ENCODE measurements around the gene DDR2.

DNA sequence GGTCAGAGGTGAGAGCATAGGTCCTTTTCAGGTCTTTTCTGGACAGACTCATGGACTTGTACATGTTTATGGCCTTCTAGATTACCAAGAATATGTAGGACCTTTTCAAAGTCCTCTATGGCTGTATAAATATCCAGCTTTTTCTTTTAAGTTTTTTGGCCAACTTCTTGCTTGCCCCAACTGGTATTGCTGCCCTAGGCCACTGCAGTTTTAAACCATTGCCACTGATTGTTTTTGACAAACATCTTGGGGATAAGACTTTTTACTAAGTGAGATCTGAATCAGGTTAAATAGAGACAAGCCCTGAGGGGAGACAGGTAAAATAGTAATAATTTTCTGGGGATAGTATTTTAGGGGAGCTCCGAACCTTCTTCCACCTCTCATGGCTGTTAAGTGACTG is 14.8 kb upstream of the DDR2 start:
- TF ChIP-seq, protein P1, sequence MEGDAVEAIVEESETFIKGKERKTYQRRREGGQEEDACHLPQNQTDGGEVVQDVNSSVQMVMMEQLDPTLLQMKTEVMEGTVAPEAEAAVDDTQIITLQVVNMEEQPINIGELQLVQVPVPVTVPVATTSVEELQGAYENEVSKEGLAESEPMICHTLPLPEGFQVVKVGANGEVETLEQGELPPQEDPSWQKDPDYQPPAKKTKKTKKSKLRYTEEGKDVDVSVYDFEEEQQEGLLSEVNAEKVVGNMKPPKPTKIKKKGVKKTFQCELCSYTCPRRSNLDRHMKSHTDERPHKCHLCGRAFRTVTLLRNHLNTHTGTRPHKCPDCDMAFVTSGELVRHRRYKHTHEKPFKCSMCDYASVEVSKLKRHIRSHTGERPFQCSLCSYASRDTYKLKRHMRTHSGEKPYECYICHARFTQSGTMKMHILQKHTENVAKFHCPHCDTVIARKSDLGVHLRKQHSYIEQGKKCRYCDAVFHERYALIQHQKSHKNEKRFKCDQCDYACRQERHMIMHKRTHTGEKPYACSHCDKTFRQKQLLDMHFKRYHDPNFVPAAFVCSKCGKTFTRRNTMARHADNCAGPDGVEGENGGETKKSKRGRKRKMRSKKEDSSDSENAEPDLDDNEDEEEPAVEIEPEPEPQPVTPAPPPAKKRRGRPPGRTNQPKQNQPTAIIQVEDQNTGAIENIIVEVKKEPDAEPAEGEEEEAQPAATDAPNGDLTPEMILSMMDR (conservative IDR thresholded peaks at IDR 0.05; ENCODE audit: low read depth, low read length): no peak
- no peak for TF ChIP-seq EZH2 (IDR thresholded peaks at IDR 0.05; ENCODE audit: low read length, unreplicated experiment)
- TF ChIP-seq EZH2phosphoT487 (IDR thresholded peaks at IDR 0.05; ENCODE audit: borderline replicate concordance, low read length): no peak

Measured in PC-3 (cell line).